ENCODE results near the gene PROM1.

The PROM1 gene

DNA sequence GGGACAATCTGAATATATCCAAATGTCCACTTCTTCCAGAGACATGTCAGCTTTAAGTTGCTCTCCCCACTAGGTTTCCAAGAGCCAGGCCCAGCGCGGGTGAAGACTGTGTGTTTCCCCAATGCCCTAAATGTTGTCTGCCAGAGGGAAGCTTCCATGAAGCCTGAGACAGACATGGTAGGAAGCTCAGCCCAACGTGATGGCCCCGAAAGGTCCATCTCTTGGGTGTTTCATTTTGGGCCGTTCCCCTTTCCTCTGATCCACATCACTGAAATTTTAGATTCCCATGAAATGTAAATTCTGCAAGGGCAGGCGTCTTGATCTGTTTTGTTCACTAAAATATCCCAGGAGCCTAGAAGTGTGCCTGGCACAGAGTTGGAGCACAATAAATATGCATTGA is 25.4 kb upstream of the PROM1 start:
- no peak for DNase-seq

DNA sequence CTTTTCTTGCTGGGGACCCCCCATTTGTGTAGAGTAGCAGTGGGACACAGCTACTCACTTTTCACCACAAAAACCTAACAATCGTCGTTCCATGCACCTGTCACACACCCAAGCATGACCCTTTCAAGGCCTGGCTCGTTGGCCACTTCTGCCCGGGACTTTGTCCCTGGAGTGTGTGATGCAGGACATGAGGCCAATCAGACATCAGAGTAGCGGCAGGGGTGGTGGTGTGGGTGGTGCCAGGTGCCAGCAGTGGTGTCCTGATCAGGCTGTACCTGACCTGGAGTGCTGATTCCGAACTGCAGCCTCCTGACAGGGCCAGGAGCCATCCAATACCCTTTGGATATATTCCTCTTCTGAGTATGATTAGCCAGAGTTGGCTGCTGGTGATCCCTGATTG is 23.1 kb upstream of the PROM1 start:
- no peak for DNase-seq

DNA sequence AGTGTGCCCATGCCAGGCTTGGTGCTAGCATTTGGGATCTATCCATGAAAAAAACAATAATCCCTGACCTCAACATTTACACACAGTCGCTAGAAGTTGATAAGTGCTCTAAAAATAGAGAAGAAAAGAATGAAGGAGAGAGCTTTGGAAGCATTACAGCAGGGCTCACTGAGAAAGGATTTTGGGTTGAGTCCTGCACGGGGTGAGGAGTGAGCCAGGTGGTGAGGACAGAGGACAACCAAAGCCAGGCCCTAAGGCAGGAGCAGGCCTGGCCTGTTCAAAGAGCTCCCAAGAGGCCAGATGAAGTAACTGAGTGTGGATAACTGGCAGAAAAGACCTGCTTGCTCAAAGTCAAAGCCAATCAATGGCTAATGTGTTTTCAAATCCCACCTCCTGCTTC is 20.7 kb upstream of the PROM1 start:
- no peak for DNase-seq

DNA sequence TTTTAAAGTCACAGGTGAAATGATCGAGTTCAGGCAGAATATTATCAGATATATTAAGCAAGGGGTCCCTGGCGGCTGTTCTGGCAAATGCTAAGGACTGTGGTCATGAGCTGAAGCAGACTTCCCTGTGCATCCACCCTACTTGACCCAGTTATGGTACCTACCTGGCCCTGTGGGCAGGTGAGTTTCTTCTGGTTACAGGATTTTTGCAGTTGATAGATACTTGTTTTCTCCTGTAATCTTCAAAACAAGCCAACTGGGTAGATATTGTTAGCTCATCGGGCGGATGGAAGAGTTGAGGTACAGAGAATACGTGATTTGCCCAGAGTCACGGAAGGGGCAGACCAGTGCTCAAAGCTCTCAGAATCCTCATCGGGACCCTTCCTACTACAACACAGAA is 18.5 kb upstream of the PROM1 start:
- DNase-seq, result no peak

DNA sequence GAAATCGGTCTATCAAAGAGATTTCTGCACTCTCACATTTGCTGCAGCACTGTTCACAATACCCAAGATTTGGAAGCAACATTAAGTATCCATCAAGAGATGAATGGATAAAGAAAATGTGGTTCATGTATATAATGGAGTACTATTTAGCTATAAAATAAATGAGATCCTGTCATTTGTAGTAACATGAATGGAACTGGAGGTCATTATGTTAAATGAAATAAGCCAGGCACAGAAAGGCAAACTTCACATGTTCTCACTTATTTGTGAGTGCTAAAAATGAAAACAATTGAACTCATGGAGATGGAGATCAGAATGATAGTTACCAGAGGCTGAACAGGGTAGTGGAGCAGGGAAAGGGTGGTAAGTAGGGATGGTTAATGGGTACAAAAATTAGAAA is 17.0 kb upstream of the PROM1 start:
- no peak for DNase-seq

DNA sequence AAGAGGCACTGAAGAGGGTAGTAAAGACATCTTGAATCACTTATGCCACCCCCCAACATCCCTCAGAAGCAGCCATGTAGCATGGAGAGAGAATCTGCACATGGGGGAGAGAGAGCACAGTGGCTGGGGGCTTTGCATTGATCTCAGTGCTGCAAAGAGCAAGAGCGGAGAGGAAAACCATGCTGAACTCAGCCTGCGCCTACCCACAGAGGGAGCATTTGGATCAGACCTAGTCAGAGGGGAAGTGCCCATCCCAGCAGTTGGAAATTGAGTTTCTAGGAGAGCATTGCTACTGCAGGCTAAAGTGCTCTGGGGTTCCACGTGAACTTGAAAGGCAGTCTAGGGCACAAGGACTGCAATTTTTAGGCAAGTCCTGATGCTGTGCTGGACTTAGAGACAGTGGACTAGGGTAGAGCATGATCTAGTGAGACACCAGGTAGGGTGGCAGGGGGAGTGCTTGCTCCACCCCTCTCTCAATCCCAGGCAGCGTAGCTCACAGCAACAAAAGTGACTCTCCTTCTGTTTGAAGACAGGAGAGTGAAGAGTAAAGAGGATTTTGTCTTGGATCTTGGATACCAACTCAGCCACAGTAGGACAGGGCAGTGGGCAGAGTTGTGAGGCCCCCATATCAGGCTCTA is 9.0 kb upstream of the PROM1 start:
- no peak for DNase-seq

DNA sequence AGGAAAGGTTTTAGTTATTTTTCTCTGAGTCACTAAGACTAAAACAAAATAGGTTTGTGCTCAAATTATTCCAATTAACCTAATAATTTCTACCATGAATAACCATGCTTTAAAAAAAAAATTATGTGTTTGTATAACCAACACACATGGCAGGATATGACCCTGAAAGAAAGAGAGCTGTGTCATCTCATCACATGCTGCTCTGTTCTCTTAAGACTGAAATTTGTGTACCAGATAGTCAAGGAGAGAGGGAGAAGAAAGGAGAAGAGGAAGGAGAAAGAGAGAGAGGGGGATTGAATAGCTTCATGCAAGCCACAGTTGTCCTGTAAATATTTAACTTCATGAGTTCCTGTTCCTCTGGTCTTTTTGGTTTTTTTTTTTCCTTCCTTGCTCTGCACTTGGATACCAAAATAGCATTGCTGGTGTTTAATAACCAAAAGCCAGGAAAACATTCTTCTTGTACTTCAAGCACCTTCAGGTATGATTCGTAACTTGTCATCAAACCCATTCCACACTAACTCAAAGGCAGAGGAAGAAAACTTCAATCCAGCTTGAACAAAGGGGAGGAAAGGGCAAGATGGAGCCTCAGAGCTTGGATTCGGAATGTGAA is 6.4 kb upstream of the PROM1 start:
- no peak for DNase-seq

DNA sequence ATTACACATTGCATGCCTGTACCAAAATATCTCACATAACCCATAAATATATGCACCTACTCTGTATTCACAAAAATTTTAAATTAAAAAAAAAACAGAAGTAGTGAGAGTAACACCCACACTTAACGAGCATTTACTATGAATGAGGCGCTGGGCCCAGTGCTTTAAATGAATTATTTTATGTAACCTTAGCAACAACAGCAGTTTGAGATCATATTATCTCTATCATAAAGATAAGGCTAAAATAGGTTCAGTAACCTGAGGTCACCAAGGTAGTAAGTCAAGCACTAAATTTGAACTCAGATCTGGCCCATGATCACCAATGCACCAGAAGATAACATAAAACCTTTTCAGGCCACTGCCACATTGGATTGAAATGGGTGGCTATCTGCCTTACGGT is 5.3 kb upstream of the PROM1 start:
- no peak for DNase-seq

DNA sequence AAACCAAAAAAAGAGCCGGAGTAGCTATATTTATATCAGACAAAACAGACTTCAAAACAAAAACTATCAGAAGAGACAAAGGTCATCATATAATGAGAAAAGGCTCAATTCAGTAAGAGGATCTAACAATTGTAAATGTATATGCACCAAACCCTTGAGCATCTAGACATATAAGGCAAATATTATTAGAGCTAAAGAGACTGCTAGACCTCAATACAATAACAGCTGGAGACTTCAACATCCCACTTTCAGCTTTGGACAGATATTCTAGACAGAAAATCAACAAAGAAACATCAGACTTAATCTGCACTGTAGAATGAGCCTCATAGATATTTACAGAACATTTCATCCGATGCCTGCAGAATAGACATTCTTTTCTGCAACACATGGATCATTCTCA is 4.8 kb upstream of the PROM1 start:
- no peak for DNase-seq

DNA sequence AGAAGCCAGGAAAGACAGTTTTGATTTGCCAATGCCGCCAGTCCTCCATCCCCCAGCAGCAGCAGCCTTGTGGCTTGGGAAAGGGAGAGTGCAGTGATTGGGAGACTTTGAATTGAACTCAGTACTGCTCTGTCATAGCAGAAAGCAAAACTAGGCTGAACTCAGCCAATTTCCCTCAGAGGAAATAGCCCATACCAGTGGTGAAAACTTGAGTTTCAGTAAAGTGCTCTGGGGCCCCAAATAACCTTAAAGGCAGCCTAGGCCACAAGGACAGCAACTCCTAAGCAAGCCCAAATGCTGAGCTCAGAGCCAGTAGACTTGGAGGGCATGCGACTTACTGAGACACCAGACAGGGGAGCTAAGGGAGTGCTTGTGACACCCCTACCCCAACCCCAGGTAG is 2.0 kb upstream of the PROM1 start:
- DNase-seq, result no peak

DNA sequence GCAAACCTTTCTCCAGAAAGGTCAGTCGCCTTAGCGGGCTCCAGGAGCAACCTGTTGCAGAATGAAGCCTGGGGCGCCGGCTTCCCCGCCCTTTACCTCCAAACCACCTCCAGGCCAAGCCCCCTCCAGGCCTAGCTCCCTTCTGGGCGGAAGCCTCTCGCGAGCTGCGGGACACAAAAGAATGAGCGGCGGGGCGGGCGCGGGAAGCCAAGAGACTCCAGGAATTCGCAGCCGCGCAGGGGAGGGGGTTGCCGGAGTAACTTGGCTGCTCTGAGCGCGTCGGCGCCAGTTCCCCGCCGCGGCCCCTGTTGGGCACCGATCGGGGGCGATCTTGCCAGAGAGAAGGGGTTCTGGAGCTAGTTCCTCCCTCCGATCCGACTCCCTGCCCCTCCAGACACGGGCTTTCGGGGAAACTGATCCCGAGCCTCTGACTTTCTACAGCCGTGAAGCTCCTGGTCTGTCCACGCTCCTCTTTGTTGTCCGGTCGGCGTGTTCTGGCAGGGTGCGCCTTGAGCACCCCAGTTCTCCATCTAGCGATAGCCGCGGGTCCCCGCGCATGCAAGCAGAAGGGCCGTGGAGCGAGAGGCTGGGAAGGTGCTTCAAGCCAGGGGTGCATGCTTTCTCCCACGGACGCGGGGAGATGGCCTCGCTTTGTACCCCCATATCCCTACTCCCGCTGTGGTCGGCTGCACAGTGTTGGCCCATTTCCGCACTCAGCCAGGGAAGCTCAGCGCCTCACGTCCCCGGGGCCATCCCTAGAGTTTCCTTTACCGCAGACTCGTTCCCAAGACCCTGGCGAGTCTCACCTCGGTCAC is 1.2 kb downstream of the PROM1 start:
- no peak for DNase-seq

DNA sequence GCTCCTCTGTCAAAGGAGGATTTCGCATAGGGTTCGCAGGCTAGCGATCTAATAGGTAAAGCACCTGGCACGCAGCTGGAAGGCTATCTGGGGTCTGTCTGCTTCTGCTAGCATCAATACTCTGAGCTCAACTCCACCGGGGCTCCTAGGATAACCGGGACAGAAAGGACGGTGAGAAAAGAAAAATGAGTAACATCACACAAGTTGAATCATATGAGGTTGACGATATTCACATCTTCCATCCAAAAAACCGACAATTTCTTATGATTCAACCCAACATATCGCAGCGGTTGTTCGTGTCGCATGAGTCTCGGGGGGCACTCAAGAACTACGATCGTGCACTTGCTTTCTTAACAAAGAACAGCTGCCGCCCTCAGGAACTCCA is 1.8 kb downstream of the PROM1 start:
- no peak for DNase-seq

DNA sequence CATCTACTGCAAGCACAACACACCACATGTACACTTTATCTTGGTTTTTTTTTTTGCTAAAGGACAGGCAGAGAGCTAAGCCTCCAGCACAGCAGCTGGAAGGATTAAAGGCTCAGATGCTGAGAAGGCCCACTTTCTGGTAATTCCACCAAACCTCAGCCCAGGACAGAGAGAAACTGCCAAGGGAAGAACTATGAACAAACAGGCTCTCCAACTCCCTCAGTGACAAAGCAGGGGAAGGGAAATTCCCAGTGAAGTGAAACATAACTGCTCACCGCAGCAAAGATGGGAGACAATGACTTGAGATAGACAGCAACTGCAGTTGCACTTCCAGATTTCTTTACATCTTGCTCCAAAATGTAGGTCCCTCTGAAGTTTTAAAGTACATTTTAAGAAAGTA is 4.8 kb downstream of the PROM1 start:
- DNase-seq, result peak; percentile 79

DNA sequence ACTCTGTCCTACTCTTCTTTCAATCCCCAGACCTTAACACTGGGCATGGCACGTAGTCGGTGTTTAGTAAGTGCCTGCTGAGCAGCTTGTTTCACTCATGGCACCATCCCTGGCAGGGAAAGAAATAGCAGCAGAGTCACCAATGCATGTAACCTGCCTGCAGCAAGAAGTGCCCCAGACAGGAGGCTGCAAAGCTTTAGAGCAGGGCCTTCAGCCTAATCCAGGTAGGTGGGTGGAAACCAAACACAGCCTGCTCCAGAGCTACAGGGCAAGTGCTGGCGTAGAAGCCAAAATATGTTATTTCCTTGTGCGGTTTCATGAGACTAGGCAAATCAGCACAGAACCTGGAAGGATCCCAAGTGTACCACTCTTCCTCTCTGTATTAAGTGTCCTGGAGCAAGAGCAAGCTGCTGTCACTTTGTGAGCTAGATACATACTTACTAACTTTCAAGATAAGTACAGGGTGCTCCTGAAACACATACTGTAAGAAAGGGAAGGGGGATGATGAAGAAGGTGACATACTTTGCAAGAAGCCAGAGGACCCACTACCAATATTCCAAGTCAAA is 5.5 kb downstream of the PROM1 start:
- no peak for DNase-seq

DNA sequence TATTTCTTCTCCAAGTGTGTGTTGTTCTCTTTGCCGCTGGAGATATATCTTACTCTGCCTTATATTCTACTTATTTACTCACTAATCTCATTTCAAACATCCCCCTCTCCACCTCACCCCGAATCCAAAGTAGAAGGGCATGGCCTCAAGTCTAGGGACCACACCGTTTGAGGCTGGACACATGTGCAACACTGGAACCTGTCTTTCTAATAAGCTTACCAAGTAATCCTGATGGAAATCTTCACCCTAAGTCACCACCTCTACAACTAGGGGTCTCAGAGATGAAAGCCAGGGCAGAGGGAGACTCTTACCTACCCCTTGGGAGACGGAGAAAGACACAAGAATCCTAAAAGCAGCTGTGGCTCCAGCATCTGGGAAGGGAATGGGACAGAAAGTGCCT is 6.0 kb downstream of the PROM1 start:
- DNase-seq, result no peak

DNA sequence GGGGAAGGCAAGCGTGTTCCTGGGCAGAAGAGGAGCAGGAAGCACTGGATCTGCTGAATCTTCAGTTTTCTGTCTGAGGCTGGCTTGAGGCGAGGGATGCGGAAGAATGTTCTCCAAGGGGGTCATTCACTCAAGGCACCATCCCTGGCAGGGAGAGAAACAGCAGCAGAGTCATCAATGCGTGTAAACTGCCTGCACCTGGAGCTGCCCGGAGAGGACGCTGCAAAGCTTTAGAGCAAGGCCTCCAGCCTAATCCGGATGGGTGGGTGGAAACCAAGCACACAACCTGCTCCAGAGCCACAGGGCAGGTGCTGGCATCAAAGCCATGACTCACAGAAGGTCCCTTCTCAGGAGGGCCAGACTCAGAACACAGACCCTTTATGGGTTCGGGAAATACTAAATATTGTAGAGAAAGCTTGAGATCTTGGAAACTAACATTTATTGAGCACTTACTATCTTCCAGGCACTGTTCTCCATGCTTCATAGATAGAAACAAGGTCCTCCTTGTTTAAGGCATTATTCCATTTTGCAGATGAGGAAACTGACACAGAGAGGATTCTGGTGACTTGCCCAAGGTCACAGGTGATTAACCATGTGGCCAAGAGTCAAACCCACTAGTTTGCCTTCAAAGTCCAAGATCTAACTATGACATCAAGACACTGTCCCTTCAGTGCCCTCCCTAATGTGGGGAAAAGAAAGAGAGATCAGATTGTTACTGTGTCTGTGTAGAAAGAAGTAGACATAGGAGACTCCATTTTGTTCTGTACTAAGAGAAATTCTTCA is 7.7 kb downstream of the PROM1 start:
- no peak for DNase-seq

DNA sequence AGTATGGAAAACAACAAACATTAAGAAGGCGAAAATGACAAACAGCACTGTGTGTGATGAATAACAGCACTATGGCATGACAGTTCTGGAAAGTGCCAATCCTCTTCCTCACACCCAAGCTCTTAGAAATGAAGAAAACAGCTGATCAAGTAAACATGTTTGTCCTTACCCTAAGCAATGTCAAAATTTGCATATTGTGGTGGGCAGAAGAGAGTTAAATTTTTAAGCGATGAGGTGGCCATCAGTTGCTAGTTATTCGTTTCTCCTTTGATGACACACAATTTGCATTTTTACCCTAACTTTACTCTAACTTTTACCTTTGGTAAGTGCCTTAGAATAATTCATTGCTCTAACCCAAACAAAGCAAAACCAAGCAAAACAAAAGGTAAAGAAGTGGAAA is 8.8 kb downstream of the PROM1 start:
- DNase-seq, result no peak

DNA sequence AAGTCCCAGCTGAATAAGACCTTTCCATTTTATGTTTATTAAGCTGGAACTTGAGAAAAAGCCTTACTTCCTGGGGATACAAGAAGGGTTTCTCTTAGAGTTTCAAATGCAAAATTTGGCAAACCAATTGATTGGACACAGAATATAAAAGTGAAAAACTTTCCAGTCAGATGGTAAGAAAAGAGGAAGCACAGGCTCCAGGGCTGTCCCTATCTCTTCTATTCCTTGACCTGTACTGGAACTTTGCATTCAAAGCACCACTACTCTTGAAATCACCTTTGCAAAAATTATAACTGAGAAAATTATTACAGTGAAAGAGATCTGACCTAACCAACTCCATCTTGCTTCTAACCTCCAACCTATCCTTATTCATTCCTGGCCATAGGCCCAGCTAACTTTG is 11.7 kb downstream of the PROM1 start:
- no peak for DNase-seq

DNA sequence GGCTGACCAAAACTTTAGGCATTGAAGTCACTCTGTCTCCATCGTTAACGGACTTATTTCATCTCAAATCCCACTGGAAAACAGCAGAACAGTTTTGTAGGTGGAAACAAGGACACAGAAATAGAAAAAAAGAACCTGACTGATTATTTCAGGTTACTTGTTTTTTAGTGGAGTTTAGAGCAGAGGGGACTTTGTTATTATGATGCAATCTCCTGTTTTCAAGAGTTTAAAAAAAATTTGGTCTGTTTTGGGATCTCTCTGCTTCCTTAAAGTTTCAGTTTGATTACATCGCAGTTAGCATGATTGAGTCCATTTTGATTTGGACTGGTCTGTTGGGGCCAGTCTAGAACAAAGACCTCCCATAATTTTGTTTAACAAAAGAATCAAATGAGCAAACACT is 13.6 kb downstream of the PROM1 start:
- DNase-seq, result no peak

DNA sequence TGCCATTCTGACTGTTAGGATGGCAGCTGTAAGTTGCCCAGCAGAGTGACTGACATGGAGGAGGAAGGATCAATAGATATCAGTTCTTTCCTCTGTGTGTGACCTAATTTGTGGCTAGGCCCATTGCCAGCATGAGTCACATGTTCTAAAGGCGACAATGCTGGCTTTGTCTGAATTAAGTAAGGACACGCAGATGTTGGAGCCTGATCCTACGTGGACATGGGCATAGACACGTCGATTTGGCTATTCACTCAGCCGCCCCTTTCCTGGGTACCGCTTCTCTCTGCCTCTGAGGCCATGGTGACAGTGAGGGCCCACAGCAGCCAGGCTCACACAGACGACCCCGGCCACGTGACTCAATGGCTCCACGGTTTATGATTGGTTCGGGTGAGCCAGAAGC is 16.3 kb downstream of the PROM1 start:
- DNase-seq, result no peak

DNA sequence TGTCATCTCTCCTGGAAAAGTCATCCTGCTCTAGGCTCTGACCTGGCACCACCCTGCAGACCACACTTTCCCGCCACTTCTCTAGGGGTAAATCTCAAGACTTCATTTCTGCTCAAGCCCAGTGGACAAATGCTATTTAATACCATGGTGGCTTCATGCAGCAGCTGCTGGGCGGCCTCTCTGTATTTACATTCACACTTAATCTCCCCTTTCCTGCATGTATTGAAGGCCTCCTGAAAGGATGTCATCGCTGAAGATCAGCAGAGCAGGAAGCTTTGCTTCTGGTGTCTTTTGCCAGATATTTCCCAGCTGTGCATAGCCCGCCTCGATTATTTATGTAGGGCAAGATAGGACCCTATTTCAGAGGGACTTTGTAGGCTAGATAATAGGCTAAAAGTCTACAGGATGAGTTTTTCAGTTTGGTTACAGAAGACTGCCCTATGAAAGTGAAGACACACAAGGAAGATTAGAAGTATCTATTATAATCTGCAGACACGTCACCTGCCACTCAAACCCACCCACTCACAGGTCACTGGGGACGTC is 17.2 kb downstream of the PROM1 start:
- no peak for DNase-seq

DNA sequence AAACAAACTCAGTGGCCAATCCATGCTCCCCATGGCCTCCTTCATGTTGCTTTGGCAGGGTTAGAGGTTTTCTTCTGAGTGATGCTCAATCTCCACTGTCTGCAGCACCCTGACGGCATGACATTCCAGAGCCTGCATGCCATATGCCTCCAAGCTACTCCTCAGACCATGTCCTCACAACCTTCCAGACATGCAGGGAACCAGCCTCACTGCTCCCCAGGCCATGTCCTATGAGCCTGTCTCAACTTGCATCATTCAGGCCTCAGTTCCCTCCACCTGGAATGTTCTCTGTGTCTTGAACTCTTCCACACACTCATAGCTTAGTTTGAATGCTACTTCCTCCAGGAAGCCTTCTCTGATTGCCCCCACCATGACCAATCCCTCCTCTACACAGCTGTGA is 18.8 kb downstream of the PROM1 start:
- no peak for DNase-seq

DNA sequence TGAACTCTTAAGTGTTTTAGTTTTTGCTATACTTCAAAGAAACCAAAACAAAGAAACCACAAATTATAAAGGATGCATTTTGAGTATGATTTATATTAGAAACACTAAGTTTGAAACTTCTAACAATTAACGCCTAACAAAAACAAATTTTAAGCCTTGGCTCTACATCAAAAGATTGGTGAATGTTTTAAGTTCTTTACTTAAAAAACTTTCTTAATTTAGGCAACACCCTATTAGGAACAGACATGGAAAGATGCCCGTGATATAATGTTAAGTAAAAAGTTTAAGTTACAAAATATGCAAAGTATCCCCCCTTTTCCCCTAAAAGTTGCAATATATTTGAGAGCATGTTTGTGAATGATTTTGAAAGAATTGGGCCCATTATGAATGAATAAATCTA is 21.2 kb downstream of the PROM1 start:
- no peak for DNase-seq
